MG63 (cell line): Measurements from ENCODE around the gene CDHR1. TPM values are rescaled to one million over a fixed set of nuclear protein-coding genes. Genes with fewer than 3 reads are reported as not detected.

ENCODE experiments used
- DNase-seq: peaks from one replicate; pipeline ENCODE4 v3.0.0-alpha.2; 2020
- H3K27me3 ChIP-seq: fragments of 250-450 bp; sonication (Bioruptor Pico); 2 replicates; pipeline ENCODE4 v1.5.1; 2020; ENCODE audit warnings: mild to moderate bottlenecking, moderate library complexity
- H3K36me3 ChIP-seq: fragments of 250-450 bp; sonication (Bioruptor Pico); 2 replicates; pipeline ENCODE4 v1.5.1; 2020; ENCODE audit warnings: mild to moderate bottlenecking, moderate library complexity
- H3K4me3 ChIP-seq: fragments of 250-450 bp; sonication (Bioruptor Pico); 2 replicates; pipeline ENCODE4 v1.5.1; 2020; ENCODE audit warnings: mild to moderate bottlenecking, moderate library complexity
- H3K9me3 ChIP-seq: fragments of 250-450 bp; sonication (Bioruptor Pico); 2 replicates; pipeline ENCODE4 v1.5.1; 2020; ENCODE audit warnings: mild to moderate bottlenecking, moderate library complexity
- total RNA-seq: library from RNA; depleted of rRNA; stranded (reverse); fragments of >200 nt; shearing (Covaris generic); gene quantifications from 2 replicates; pipeline ENCODE4 v1.2.3, GENCODE V29; 2014; ENCODE audit warnings: low replicate concordance

The CDHR1 gene
- total RNA-seq, 1 experiment from 2014 or later = not detected

- no peak for DNase-seq
- Histone ChIP-seq H3K4me3 (no peak overlapping the region), H3K27me3 (peaks cover 24% of the 10 kb centered on the region), H3K9me3 (no peaks in the 10 kb centered on the region), H3K36me3 (no peaks in the 10 kb centered on the region)
Measured at GRCh38 chr10:84191106-84191505, 3.2 kb upstream of the CDHR1 start.

GRCh38 chr10:84193327-84193726 lies 1.0 kb upstream of the CDHR1 start:
- no peak for DNase-seq
- H3K27me3 ChIP-seq = peaks cover 31% of the 10 kb centered on the region
- no peak overlapping the region for H3K4me3 ChIP-seq
- no peaks in the 10 kb centered on the region for H3K36me3 ChIP-seq
- H3K9me3 ChIP-seq = no peaks in the 10 kb centered on the region

- DNase-seq = no peak
- Histone ChIP-seq H3K27me3 (peaks cover 31% of the 10 kb centered on the region), H3K36me3 (no peaks in the 10 kb centered on the region), H3K4me3 (no peak overlapping the region), H3K9me3 (no peaks in the 10 kb centered on the region)
Measured at GRCh38 chr10:84193846-84194423, 402 bp upstream of the CDHR1 start.

- no peak for DNase-seq
- H3K4me3 ChIP-seq = no peak overlapping the region
- peaks cover 31% of the 10 kb centered on the region for H3K27me3 ChIP-seq
- no peaks in the 10 kb centered on the region for H3K36me3 ChIP-seq
- H3K9me3 ChIP-seq = no peaks in the 10 kb centered on the region
Measured at GRCh38 chr10:84195044-84195830, 900 bp downstream of the CDHR1 start.

- no peaks in the 10 kb centered on the region for H3K9me3 ChIP-seq
- H3K27me3 ChIP-seq = peaks cover 31% of the 10 kb centered on the region
- H3K4me3 ChIP-seq = no peak overlapping the region
- H3K36me3 ChIP-seq = no peaks in the 10 kb centered on the region
- no peak for DNase-seq
Measured at GRCh38 chr10:84196083-84196482, 1.7 kb downstream of the CDHR1 start.

GRCh38 chr10:84196941-84197340 lies 2.6 kb downstream of the CDHR1 start:
- DNase-seq = no peak
- H3K4me3 ChIP-seq = no peak overlapping the region
- H3K27me3 ChIP-seq = peaks cover 31% of the 10 kb centered on the region
- H3K9me3 ChIP-seq = no peaks in the 10 kb centered on the region
- H3K36me3 ChIP-seq = no peaks in the 10 kb centered on the region

GRCh38 chr10:84197643-84198042 lies 3.3 kb downstream of the CDHR1 start:
- DNase-seq = no peak
- H3K4me3 ChIP-seq = no peak overlapping the region
- peaks cover 31% of the 10 kb centered on the region for H3K27me3 ChIP-seq
- no peaks in the 10 kb centered on the region for H3K9me3 ChIP-seq
- no peaks in the 10 kb centered on the region for H3K36me3 ChIP-seq

GRCh38 chr10:84198206-84198915 lies 4.0 kb downstream of the CDHR1 start:
- H3K27me3 ChIP-seq = peaks cover 31% of the 10 kb centered on the region
- H3K36me3 ChIP-seq = no peaks in the 10 kb centered on the region
- DNase-seq = no peak
- H3K4me3 ChIP-seq = no peak overlapping the region
- no peaks in the 10 kb centered on the region for H3K9me3 ChIP-seq

- Histone ChIP-seq H3K4me3 (no peak overlapping the region), H3K36me3 (no peaks in the 10 kb centered on the region), H3K9me3 (no peaks in the 10 kb centered on the region), H3K27me3 (peaks cover 11% of the 10 kb centered on the region)
- no peak for DNase-seq
Measured at GRCh38 chr10:84200537-84201243, 6.4 kb downstream of the CDHR1 start.

- Histone ChIP-seq H3K9me3 (no peaks in the 10 kb centered on the region), H3K36me3 (no peaks in the 10 kb centered on the region), H3K27me3 (peaks cover 7% of the 10 kb centered on the region), H3K4me3 (no peak overlapping the region)
- no peak for DNase-seq
Measured at GRCh38 chr10:84201244-84201606, 6.9 kb downstream of the CDHR1 start.

GRCh38 chr10:84201682-84202081 lies 7.3 kb downstream of the CDHR1 start:
- Histone ChIP-seq H3K9me3 (no peaks in the 10 kb centered on the region), H3K4me3 (no peak overlapping the region), H3K36me3 (no peaks in the 10 kb centered on the region), H3K27me3 (peaks cover 3% of the 10 kb centered on the region)
- no peak for DNase-seq

- no peaks in the 10 kb centered on the region for H3K36me3 ChIP-seq
- DNase-seq = no peak
- no peak overlapping the region for H3K4me3 ChIP-seq
- no peaks in the 10 kb centered on the region for H3K9me3 ChIP-seq
- no peaks in the 10 kb centered on the region; the same call in none of the 2 replicates for H3K27me3 ChIP-seq
Measured at GRCh38 chr10:84202349-84202748, 8.0 kb downstream of the CDHR1 start.

GRCh38 chr10:84204122-84204521 lies 9.8 kb downstream of the CDHR1 start:
- no peak for DNase-seq
- Histone ChIP-seq H3K36me3 (no peaks in the 10 kb centered on the region), H3K27me3 (peaks cover 3% of the 10 kb centered on the region), H3K9me3 (no peaks in the 10 kb centered on the region), H3K4me3 (no peak overlapping the region)

- H3K4me3 ChIP-seq = no peak overlapping the region
- no peaks in the 10 kb centered on the region for H3K9me3 ChIP-seq
Measured at GRCh38 chr10:84204610-84205009, 10.3 kb downstream of the CDHR1 start.

GRCh38 chr10:84205049-84205852 lies 10.9 kb downstream of the CDHR1 start:
- DNase-seq = peak; percentile 27
- Histone ChIP-seq H3K9me3 (no peaks in the 10 kb centered on the region), H3K4me3 (no peak overlapping the region)

More at GRCh38 chr10:84204610-84205009, 10.3 kb downstream of the CDHR1 start:
- Histone ChIP-seq H3K27me3 (peaks cover 3% of the 10 kb centered on the region), H3K36me3 (no peaks in the 10 kb centered on the region)
- DNase-seq = no peak

GRCh38 chr10:84205853-84206525 lies 11.7 kb downstream of the CDHR1 start:
- Histone ChIP-seq H3K27me3 (peaks cover 3% of the 10 kb centered on the region), H3K4me3 (no peak overlapping the region), H3K36me3 (no peaks in the 10 kb centered on the region), H3K9me3 (no peaks in the 10 kb centered on the region)
- DNase-seq = no peak

More at GRCh38 chr10:84205049-84205852, 10.9 kb downstream of the CDHR1 start:
- peaks cover 3% of the 10 kb centered on the region for H3K27me3 ChIP-seq
- H3K36me3 ChIP-seq = no peaks in the 10 kb centered on the region
